Right atrium auricular region (tissue), 2 donors: ENCODE results near the gene FBXO2. TPM values are rescaled to one million over a fixed set of nuclear protein-coding genes. Genes with fewer than 3 reads are reported as not detected.

ENCODE experiments used
- DNase-seq: peaks from one replicate; pipeline ENCODE4 v3.0.0-alpha.2; 2019; ENCODE audit warnings: low spot score
- H3K27ac ChIP-seq, 2 donors: fragments of 200-600 bp; sonication (generic); 1 replicate in 1 of 2; 2 replicates in 1 of 2; pipeline ENCODE4 v1.5.1; 2016 to 2019
- H3K27me3 ChIP-seq, 2 donors: fragments of 200-600 bp; sonication (generic); one replicate each; pipeline versions ENCODE4 v1.5.1 to v1.6.0; 2017 to 2019
- H3K36me3 ChIP-seq: fragments of 200-600 bp; sonication (generic); one replicate; pipeline ENCODE4 v1.5.1; 2016
- H3K4me1 ChIP-seq, 2 donors: fragments of 200-600 bp; sonication (generic); one replicate each; pipeline versions ENCODE4 v1.5.1 to v1.6.0; 2017 to 2019
- H3K4me3 ChIP-seq, 2 donors: fragments of 200-600 bp; sonication (generic); 1 replicate in 1 of 2; 2 replicates in 1 of 2; pipeline ENCODE4 v1.5.1; 2017 to 2019; ENCODE audit warnings: mild to moderate bottlenecking in 1 of 2, moderate library complexity in 1 of 2
- H3K9me3 ChIP-seq, 2 donors: fragments of 200-600 bp; sonication (generic); one replicate each; pipeline ENCODE4 v1.5.1; 2019
- CTCF ChIP-seq, 2 donors: fragments of 200-600 bp; sonication (generic); IDR thresholded peaks; one replicate each; pipeline ENCODE4 v1.5.1; 2019; ENCODE audit warnings: antibody characterized with exemption in 2 of 2
- total RNA-seq, 2 donors: library from RNA; depleted of rRNA; stranded (reverse); fragments of >200 nt; gene quantifications; one replicate each; pipeline ENCODE4 v1.1.0, GENCODE V29; 2016

The FBXO2 gene
- total RNA-seq, 2 donors from 2014 or later = 2.5 to 16.7 TPM

DNA sequence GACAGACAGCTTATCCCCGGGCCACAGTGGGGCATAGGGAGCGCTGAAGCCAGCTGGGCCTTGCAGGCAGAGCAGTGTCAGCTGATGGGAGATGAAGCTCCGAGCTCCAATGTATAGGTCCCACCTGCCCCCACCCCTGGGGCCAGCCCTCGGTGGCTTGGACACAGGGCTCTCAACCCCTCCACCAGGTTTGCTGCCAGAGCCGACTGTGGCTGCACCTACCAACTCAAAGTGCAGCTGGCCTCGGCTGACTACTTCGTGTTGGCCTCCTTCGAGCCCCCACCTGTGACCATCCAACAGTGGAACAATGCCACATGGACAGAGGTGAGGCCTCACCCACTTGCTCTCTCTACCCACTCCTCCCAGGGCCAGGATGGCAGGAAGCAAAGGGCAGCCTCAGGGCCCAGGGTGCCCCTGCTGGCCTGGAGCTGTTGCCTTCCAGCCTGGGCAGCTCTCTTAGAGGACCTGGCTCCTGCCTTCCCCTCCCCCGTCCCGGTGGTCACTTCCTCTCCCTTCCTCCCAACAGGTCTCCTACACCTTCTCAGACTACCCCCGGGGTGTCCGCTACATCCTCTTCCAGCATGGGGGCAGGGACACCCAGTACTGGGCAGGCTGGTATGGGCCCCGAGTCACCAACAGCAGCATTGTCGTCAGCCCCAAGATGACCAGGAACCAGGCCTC lies 19.0 kb upstream of the FBXO2 start:
- no peak for TF ChIP-seq CTCF (IDR thresholded peaks at IDR 0.05)
- Histone ChIP-seq H3K27me3 (no peaks in the 10 kb centered on the region), H3K27ac (no peak overlapping the region), H3K9me3 (no peaks in the 10 kb centered on the region), H3K4me3 (no peak overlapping the region), H3K36me3 (peaks cover 26% of the 10 kb centered on the region), H3K4me1 (no peaks in the 10 kb centered on the region)
- no peak for DNase-seq

GRCh38 chr1:11671544-11672286 lies 17.5 kb upstream of the FBXO2 start:
- Histone ChIP-seq H3K36me3 (peaks cover 24% of the 10 kb centered on the region), H3K27ac (no peak overlapping the region), H3K9me3 (no peaks in the 10 kb centered on the region), H3K4me1 (peaks cover 0 to 7% of the 10 kb centered on the region in 2 donors), H3K4me3 (no peak overlapping the region), H3K27me3 (no peaks in the 10 kb centered on the region)
- no peak for TF ChIP-seq CTCF (IDR thresholded peaks at IDR 0.05)
- no peak for DNase-seq

- peaks cover 0 to 7% of the 10 kb centered on the region in 2 donors for H3K4me1 ChIP-seq
- no peak overlapping the region for H3K4me3 ChIP-seq
- peaks cover 19% of the 10 kb centered on the region for H3K36me3 ChIP-seq
- H3K27ac ChIP-seq = no peak overlapping the region
- no peaks in the 10 kb centered on the region for H3K27me3 ChIP-seq
- TF ChIP-seq CTCF (IDR thresholded peaks at IDR 0.05) = no peak
- DNase-seq = no peak
- no peaks in the 10 kb centered on the region for H3K9me3 ChIP-seq
Observed at GRCh38 chr1:11671205-11671543, 16.9 kb upstream of the FBXO2 start.

GRCh38 chr1:11670747-11671146 lies 16.5 kb upstream of the FBXO2 start:
- no peak for TF ChIP-seq CTCF (IDR thresholded peaks at IDR 0.05)
- Histone ChIP-seq H3K36me3 (peaks cover 17% of the 10 kb centered on the region), H3K27me3 (no peaks in the 10 kb centered on the region), H3K9me3 (no peaks in the 10 kb centered on the region), H3K27ac (no peak overlapping the region), H3K4me3 (no peak overlapping the region), H3K4me1 (peaks cover 0 to 7% of the 10 kb centered on the region in 2 donors)
- DNase-seq = no peak

GRCh38 chr1:11668516-11668915 lies 14.3 kb upstream of the FBXO2 start:
- no peaks in the 10 kb centered on the region for H3K27me3 ChIP-seq
- H3K27ac ChIP-seq = no peak overlapping the region
- H3K4me1 ChIP-seq = peaks cover 0 to 12% of the 10 kb centered on the region in 2 donors
- no peak for DNase-seq
- TF ChIP-seq CTCF (IDR thresholded peaks at IDR 0.05) = no peak
- H3K36me3 ChIP-seq = peaks cover 3% of the 10 kb centered on the region
- H3K4me3 ChIP-seq = no peak overlapping the region
- no peaks in the 10 kb centered on the region for H3K9me3 ChIP-seq
